GM06990 (cell line): Measurements from ENCODE around the gene CDIP1.

Experiments used
- DNase-seq: peaks from one replicate; pipeline ENCODE4 v3.0.0-alpha.2; 2011; ENCODE audit not compliant: insufficient read length; ENCODE audit errors: extremely low read depth
- H3K27me3 ChIP-seq: replicated peaks from 2 replicates; pipeline ENCODE4 v1.6.0; 2011; ENCODE audit warnings: low read length; ENCODE audit not compliant: control insufficient read depth, insufficient read depth
- H3K36me3 ChIP-seq: 2 replicates; pipeline ENCODE4 v1.5.1; 2011; ENCODE audit warnings: low read length; ENCODE audit not compliant: control insufficient read depth, insufficient read depth
- H3K4me3 ChIP-seq: replicated peaks from 2 replicates; pipeline ENCODE4 v1.5.1; 2011; ENCODE audit warnings: low read depth, mild to moderate bottlenecking, control low read depth, low read length
- CTCF ChIP-seq: IDR thresholded peaks from 2 replicates; pipeline ENCODE4 v1.5.1; 2011; ENCODE audit warnings: low read length, control low read depth, mild to moderate bottlenecking, inconsistent platforms; ENCODE audit not compliant: insufficient read depth, poor library complexity, severe bottlenecking

CDIP1 gene

GRCh38 chr16:4570086-4570485 is 31.5 kb upstream of the CDIP1 start:
- no peak for TF ChIP-seq CTCF
- H3K36me3 ChIP-seq: no peaks in the 10 kb centered on the region
- no peak for DNase-seq
- H3K4me3 ChIP-seq: no peak overlapping the region
- H3K27me3 ChIP-seq: no peaks in the 10 kb centered on the region

GRCh38 chr16:4566144-4566543 is 27.6 kb upstream of the CDIP1 start:
- H3K27me3 ChIP-seq: no peaks in the 10 kb centered on the region; the same call in 1 of the 2 replicates
- DNase-seq: no peak
- no peaks in the 10 kb centered on the region for H3K36me3 ChIP-seq
- TF ChIP-seq CTCF: no peak
- no peak overlapping the region for H3K4me3 ChIP-seq

- Histone ChIP-seq H3K36me3 (no peaks in the 10 kb centered on the region), H3K4me3 (no peak overlapping the region), H3K27me3 (no peaks in the 10 kb centered on the region; the same call in 1 of the 2 replicates)
- no peak for TF ChIP-seq CTCF
- no peak for DNase-seq
These were observed 26.2 kb upstream of the CDIP1 start for GRCh38 chr16:4564661-4565267.

GRCh38 chr16:4561596-4561995 is 23.0 kb upstream of the CDIP1 start:
- Histone ChIP-seq H3K4me3 (no peak overlapping the region), H3K36me3 (no peaks in the 10 kb centered on the region), H3K27me3 (no peaks in the 10 kb centered on the region; the same call in 1 of the 2 replicates)
- no peak for TF ChIP-seq CTCF
- DNase-seq: no peak

GRCh38 chr16:4557973-4558372 is 19.4 kb upstream of the CDIP1 start:
- no peak for TF ChIP-seq CTCF

GRCh38 chr16:4556580-4556979 is 18.0 kb upstream of the CDIP1 start:
- Histone ChIP-seq H3K36me3 (no peaks in the 10 kb centered on the region), H3K27me3 (no peaks in the 10 kb centered on the region; the same call in 1 of the 2 replicates), H3K4me3 (no peak overlapping the region)
- no peak for DNase-seq
- TF ChIP-seq CTCF: no peak

More at GRCh38 chr16:4557973-4558372, 19.4 kb upstream of the CDIP1 start:
- H3K36me3 ChIP-seq: no peaks in the 10 kb centered on the region
- H3K27me3 ChIP-seq: no peaks in the 10 kb centered on the region; the same call in 1 of the 2 replicates
- no peak for DNase-seq
- no peak overlapping the region for H3K4me3 ChIP-seq
